ENCODE measurements around the gene NPAS1.

Gene NPAS1

GRCh38 chr19:47066376-47067214, 47.0 kb downstream of the NPAS1 start:
- Histone ChIP-seq H3K4me3 (ENCODE audit: low read length) (no peak overlapping the region), H3K36me3 (replicated peaks; ENCODE audit: low read depth, low read length) (peaks cover 62% of the 10 kb centered on the region), H3K9ac (ENCODE audit: low read length) (no peak overlapping the region), H4K20me1 (ENCODE audit: insufficient read depth, low read length) (peaks cover 30% of the 10 kb centered on the region), H3K27ac (ENCODE audit: low read length) (no peak overlapping the region), H3K9me3 (ENCODE audit: insufficient read depth, low read length) (no peaks in the 10 kb centered on the region), H2AFZ (ENCODE audit: low read depth, low read length) (no peak overlapping the region), H3K27me3 (ENCODE audit: low read depth, low read length) (no peaks in the 10 kb centered on the region), H3K4me1 (ENCODE audit: low read length) (no peaks in the 10 kb centered on the region), H3K79me2 (ENCODE audit: low read length) (peaks cover 15% of the 10 kb centered on the region; the same call in 1 of the 2 replicates), H3K4me2 (ENCODE audit: low read length) (no peak overlapping the region)
- no peak for TF ChIP-seq EZH2phosphoT487 (IDR thresholded peaks at IDR 0.05; ENCODE audit: low read depth)
- TF ChIP-seq, protein P1, sequence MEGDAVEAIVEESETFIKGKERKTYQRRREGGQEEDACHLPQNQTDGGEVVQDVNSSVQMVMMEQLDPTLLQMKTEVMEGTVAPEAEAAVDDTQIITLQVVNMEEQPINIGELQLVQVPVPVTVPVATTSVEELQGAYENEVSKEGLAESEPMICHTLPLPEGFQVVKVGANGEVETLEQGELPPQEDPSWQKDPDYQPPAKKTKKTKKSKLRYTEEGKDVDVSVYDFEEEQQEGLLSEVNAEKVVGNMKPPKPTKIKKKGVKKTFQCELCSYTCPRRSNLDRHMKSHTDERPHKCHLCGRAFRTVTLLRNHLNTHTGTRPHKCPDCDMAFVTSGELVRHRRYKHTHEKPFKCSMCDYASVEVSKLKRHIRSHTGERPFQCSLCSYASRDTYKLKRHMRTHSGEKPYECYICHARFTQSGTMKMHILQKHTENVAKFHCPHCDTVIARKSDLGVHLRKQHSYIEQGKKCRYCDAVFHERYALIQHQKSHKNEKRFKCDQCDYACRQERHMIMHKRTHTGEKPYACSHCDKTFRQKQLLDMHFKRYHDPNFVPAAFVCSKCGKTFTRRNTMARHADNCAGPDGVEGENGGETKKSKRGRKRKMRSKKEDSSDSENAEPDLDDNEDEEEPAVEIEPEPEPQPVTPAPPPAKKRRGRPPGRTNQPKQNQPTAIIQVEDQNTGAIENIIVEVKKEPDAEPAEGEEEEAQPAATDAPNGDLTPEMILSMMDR (IDR thresholded peaks at IDR 0.05; ENCODE audit: low read depth, low read length), result no peak

DNA sequence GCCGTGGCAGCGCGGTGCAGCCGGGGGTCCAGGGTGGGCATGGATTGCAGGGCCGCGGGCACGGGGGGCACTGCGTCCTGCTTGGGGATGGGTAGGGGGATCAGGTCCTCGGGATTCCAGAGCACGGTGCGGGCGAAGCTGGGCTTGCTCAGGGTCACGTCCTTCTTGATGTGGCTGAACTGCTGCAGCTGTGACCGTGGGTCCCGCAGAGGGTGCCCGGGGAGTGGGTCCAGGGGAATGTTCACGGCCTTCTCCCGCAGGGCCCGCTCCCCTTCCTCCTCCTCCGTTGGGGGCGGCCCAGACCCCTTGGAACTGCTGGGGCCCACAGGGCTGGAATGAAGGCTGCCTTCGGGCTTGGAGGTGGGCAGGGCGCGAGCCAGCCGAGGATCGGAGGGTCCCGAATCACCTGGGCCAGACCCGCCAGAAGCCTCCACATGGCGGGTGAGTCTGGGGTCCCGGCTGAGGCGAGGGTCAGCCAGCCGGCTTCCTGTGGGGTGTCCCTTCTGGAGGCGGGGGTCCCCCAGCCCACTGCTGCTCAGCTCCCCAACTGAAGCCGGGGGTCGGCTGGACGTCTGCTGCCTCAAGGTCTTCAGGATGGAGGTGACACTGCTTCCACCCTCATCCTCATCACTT, 47.7 kb downstream of the NPAS1 start:
- Histone ChIP-seq H3K27ac (ENCODE audit: low read length) (no peak overlapping the region), H3K36me3 (replicated peaks; ENCODE audit: low read depth, low read length) (peaks cover 68% of the 10 kb centered on the region), H3K9me3 (ENCODE audit: insufficient read depth, low read length) (no peaks in the 10 kb centered on the region), H3K27me3 (ENCODE audit: low read depth, low read length) (no peaks in the 10 kb centered on the region), H3K4me3 (ENCODE audit: low read length) (no peak overlapping the region), H3K4me2 (ENCODE audit: low read length) (no peak overlapping the region), H3K9ac (ENCODE audit: low read length) (no peak overlapping the region), H2AFZ (ENCODE audit: low read depth, low read length) (no peak overlapping the region), H3K4me1 (ENCODE audit: low read length) (no peaks in the 10 kb centered on the region), H4K20me1 (ENCODE audit: insufficient read depth, low read length) (peaks cover 30% of the 10 kb centered on the region), H3K79me2 (ENCODE audit: low read length) (peaks cover 15% of the 10 kb centered on the region; the same call in 1 of the 2 replicates)
- no peak for TF ChIP-seq EZH2phosphoT487 (IDR thresholded peaks at IDR 0.05; ENCODE audit: low read depth)
- TF ChIP-seq, protein P1 (IDR thresholded peaks at IDR 0.05; ENCODE audit: low read depth, low read length), result no peak

- no peaks in the 10 kb centered on the region for H3K27me3 ChIP-seq (ENCODE audit: low read depth, low read length)
- no peak overlapping the region for H3K9ac ChIP-seq (ENCODE audit: low read length)
- TF ChIP-seq EZH2phosphoT487 (IDR thresholded peaks at IDR 0.05; ENCODE audit: low read depth), result no peak
- TF ChIP-seq, protein P1 (IDR thresholded peaks at IDR 0.05; ENCODE audit: low read depth, low read length), result no peak
- H4K20me1 ChIP-seq (ENCODE audit: insufficient read depth, low read length), result peaks cover 30% of the 10 kb centered on the region
- H3K36me3 ChIP-seq (replicated peaks; ENCODE audit: low read depth, low read length), result peaks cover 72% of the 10 kb centered on the region
- no peak overlapping the region for H3K4me2 ChIP-seq (ENCODE audit: low read length)
- peaks cover 15% of the 10 kb centered on the region; the same call in 1 of the 2 replicates for H3K79me2 ChIP-seq (ENCODE audit: low read length)
- no peaks in the 10 kb centered on the region for H3K9me3 ChIP-seq (ENCODE audit: insufficient read depth, low read length)
- H3K4me1 ChIP-seq (ENCODE audit: low read length), result no peaks in the 10 kb centered on the region
- H2AFZ ChIP-seq (ENCODE audit: low read depth, low read length), result no peak overlapping the region
- no peak overlapping the region for H3K27ac ChIP-seq (ENCODE audit: low read length)
- no peak overlapping the region for H3K4me3 ChIP-seq (ENCODE audit: low read length)
These were observed 48.6 kb downstream of the NPAS1 start for GRCh38 chr19:47068246-47068645.

GRCh38 chr19:47068876-47069406, 49.3 kb downstream of the NPAS1 start:
- no peak overlapping the region for H3K4me2 ChIP-seq (ENCODE audit: low read length)
- no peak for TF ChIP-seq EZH2phosphoT487 (IDR thresholded peaks at IDR 0.05; ENCODE audit: low read depth)
- TF ChIP-seq, protein P1 (IDR thresholded peaks at IDR 0.05; ENCODE audit: low read depth, low read length), result no peak
- no peak overlapping the region for H3K4me3 ChIP-seq (ENCODE audit: low read length)
- peaks cover 18% of the 10 kb centered on the region; the same call in 1 of the 2 replicates for H3K79me2 ChIP-seq (ENCODE audit: low read length)
- H3K36me3 ChIP-seq (replicated peaks; ENCODE audit: low read depth, low read length), result peaks cover 72% of the 10 kb centered on the region
- no peaks in the 10 kb centered on the region for H3K9me3 ChIP-seq (ENCODE audit: insufficient read depth, low read length)
- H3K9ac ChIP-seq (ENCODE audit: low read length), result no peak overlapping the region
- H3K27me3 ChIP-seq (ENCODE audit: low read depth, low read length), result no peaks in the 10 kb centered on the region
- H2AFZ ChIP-seq (ENCODE audit: low read depth, low read length), result no peak overlapping the region
- no peaks in the 10 kb centered on the region for H3K4me1 ChIP-seq (ENCODE audit: low read length)
- peaks cover 33% of the 10 kb centered on the region for H4K20me1 ChIP-seq (ENCODE audit: insufficient read depth, low read length)
- no peak overlapping the region for H3K27ac ChIP-seq (ENCODE audit: low read length)

Measured in OCI-LY3 (cell line).